GM18870 (cell line): ENCODE results near the gene TRPM4.
A peak's percentile ranks its signal among the peaks of the same experiment; 100 is the strongest.
"Not testable (repeated sequence)": the region's sequence is repeated elsewhere in the genome, so short reads cannot be mapped to it uniquely, and the experiment has no call there.

Source experiments
- ATAC-seq: cut with Tn5 transposase; IDR thresholded peaks from one replicate; pipeline ENCODE4 v1.9.1; 2021; ENCODE audit warnings: moderate library complexity; ENCODE audit not compliant: unreplicated experiment

Gene TRPM4

DNA sequence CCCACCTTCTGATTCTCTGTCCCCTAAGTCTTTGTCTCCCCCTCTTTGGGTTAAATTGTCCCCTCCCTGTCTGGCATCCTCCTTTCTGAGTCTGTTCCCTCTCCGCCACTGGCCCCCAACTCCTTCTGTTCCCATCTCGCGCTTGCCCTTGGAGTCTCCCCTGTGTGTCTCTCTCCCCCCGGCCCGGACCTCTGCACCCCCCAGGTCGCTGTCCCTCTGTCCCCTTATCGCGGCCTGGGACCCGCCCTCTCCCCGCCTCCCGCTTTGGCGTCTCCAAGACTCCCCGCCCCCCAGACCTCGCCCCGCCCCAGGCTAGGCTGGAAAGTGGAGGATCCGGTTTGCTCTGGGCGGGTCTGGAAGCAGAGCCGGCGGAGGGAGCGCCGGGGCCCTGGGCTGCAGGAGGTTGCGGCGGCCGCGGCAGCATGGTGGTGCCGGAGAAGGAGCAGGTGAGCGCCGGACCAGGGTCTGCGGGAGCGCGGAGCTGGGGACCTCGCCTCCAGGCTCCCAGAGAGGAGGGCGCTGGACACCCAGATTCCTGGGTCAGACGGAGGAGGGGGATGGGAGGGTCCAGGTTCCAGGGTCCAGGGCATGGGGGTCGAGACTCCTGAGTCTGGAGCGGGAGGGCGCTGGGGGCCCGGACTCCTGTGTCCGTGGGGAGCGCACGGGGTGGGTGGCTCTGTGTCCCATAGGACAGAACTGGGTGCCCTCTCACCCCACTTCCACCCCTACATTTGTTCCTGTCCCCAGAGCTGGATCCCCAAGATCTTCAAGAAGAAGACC lies at the start of gene TRPM4:
TRPM4 (plus strand) TSS at position 348 of the 780 bp plus-strand sequence; CDS start at position 423, 75 bp downstream.
- ATAC-seq, result no peak

DNA sequence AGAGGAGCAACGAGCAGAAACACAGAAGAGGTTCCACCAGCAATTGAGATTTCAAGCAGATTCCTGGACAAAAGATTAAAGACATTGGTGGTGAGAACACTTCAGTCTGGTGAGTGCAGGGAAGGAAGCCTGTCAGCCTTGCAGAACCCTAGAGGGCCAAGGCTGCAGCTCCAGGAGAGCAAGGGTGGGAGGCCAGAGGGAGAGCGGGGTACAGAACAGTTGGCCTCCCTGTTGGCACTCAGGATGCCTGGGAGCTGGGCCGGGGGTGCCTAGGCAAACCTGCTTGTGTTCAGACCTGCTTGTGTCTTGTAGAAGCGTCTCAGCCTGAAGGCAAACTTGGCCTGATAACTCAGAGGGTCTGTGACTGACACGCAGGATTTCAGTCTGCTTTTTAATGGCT lies 48.5 kb upstream of the TRPM4 start:
- no peak for ATAC-seq

DNA sequence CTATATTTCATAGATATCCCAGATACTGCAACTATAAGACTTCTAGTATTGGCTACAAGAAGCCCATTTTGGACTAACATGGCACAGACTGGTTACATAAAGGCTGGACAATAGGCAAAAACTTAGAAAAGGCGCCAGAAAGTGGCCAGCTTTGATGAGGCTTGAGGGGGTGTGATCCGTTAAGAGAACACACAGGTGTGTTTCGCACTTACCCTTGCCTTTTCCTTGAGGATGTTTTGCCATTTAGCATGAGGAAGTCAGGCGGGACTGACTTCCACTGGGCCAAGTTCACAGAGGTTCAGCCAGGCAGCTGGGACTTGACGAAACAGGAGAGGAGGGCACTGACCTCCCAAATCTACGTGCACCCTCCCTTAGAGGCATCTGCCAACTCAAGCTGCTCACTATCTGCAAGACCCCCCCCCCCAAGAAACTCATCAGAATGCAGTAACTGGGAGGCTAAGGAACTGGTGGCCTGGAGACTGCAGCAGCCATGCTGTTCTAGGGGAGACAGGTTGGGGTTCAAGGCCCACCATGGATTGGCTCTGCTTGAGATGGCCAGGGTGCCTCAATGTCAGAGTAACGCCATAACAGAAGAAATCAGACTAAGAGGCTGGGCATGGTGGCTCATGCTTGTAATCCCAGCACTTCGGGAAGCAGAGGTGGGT lies 47.9 kb upstream of the TRPM4 start:
- no peak for ATAC-seq

DNA sequence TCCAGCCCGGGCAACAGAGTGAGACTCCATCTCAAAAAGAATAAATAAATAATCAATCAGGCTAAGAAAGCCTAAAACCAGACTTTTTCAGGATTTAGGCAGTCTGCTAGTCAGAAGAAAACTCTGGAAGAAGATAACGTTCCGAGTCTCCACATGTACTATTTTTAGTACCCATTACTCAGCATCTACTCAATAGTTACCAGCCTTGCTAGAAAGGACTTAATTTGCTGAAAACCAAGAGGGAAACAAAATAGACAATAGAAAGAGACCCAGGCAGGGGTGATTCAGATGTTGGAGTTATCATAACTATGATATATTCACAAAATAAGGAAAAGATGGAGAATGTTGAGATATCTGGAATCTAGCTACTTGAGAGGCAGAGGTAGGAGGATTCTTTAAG lies 47.0 kb upstream of the TRPM4 start:
- ATAC-seq, result no peak

DNA sequence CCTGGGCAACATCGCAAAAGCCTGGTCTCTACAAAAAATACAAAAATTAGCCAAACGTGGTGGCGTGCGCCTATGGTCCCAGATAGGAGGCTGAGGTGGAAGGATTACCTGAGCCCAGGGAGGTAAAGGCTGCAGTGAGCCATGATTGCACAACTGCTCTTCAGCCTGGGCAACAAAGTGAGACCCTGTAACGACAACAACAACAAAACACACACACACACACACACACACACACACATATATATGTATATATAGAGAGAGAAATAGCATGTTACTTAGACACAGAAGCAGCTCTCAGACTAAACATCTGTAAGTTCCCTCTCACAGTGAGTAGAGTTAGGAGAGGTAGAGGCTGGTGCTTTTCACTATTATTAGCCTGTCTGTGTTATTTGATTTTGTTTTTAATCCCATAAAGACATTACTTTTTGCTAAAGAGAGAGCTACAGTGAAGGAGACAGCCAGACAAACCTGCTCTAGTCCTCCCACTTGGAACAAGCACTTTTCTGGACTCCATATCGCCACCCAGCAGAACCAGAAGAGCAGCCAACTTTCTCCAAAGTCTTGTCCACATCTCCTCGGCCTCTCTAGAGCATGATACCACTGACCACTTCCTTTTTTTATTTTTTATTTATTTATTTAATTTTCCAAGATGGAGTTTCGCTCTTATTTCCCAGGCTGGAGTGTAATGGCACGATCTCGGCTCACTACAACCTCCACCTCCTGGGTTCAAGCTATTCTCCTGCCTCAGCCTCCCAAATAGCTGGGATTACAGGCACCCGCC lies 46.2 kb upstream of the TRPM4 start:
- ATAC-seq, result no peak

DNA sequence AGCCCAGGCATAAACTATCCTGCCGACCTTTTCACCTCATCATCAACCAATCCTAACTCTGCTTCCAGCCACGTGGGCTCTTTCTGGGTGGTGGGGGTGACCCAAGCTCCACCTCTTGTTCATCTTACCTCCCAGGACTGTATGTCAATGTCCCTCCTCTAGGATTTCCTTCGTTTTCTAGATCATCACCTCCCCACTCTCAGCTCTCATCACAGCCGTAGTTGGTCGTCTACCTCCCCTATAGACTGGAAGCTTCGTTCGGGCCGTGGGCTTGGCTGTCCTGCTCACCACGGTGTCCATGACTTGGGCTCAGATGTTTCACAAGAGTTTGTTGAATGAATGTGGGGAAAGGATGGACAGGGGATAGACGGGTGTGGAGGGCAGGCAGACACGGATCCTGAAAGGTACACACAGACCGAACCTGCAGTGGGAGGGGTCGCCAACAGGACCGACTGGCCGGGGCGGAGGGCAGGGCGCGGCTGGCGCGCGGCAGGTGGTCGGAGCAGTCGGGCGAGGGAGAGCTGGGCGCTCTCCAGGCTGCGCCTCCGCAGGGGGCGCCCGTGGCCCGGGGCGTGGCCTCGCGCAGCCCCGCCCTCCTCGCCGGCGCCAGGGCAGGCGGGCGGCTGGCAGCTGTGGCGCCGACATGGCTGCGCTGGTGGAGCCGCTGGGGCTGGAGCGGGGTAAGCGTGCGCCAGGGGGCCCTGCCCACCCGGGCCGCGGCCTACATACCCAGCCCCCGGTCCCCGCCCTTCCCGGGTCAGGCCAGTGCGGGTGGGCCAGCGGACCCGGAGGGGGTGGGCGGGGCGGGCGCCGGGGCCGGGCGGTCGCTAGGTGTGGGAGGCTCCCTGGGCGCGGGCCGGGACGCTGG lies 43.6 kb upstream of the TRPM4 start, which contains the start of gene LIN7B:
LIN7B (plus strand) TSS at position 609 of the 868 bp plus-strand sequence; CDS start at position 644, 35 bp downstream.
- ATAC-seq, result no peak

DNA sequence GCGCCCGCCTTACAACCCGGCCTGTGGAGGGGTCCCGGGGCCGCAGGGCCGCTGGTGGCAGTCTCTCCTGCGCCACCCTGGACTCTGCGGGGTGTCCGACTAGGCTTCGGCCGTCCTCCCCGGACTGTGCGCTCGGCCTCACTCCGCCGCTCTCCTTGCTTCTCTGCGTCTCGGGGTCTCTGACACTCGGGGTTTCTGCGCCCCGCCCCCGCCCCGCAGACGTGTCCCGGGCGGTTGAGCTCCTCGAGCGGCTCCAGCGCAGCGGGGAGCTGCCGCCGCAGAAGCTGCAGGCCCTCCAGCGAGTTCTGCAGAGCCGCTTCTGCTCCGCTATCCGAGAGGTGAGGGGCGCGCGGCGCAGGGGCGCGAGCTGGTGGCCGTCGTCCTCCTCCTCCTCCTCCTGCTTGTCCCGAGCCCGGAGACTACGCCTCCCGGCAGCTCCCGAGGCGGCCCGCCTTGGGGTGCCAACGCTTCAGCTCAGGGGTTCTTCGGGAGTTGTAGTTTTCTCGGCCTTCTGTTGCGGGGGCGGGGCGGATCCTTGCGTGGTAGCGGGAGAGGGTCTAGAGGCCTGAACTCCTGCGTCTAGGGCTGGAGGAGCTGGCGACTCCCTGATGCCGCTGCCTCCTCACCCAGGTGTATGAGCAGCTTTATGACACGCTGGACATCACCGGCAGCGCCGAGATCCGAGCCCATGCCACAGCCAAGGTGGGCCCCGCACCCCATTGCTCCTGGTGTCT lies 42.8 kb upstream of the TRPM4 start:
- ATAC-seq, result no peak

DNA sequence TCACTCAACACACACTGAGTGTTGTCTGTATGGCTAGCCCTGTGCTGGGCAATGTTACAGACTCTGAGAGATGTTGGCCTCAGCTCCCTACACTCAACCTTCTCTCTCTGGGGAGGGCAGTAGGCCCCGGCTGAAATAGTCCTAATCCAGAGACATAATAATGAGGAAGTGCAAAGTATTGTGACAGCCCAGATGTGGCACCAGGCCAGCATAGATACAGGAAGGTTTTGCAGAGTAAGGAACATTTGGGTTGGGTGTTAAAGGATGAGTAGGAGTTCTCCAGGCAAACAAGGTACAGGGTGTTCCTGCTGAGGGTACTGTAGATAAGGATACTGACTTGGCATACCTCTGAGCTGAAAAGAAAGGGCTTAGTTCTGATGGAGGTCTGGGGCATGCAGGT lies 41.0 kb upstream of the TRPM4 start:
- ATAC-seq, result no peak

DNA sequence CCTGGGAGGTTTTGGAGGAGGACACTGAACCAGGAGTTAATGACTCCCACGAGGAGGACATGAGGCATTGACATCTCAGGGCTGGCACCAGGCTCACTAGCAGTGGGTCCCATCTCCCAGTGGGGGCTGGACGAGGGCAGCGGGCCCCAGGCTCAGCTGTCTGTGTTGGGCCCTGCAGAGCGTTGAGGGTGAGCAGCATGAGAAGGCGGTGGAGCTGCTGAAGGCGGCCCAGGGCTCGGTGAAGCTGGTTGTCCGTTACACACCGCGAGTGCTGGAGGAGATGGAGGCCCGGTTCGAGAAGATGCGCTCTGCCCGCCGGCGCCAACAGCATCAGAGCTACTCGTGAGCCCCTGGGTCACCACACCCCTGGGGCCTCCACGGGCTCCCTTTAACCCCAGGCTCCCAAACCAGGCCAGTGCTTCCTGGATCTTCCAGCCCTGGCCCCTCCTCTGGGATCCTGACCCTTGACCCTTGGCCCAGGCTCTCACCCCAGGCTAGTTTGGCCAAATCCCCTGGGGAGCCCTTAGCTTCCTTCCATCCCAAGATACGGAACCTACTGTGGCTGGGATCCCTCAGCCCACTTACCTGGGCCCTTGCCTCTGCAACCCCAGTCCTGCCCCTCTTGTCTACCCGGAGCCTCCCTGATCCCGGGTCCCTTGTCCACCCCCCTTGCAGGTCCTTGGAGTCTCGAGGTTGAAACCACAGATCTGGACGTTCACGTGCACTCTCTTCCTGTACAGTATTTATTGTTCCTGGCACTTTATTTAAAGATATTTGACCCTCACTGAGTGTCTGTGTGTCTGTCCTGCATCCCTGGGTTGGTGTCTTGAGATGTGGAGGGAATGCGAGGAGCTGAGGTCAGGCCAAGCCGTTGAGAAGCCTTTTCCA lies 39.7 kb upstream of the TRPM4 start:
- no peak for ATAC-seq

DNA sequence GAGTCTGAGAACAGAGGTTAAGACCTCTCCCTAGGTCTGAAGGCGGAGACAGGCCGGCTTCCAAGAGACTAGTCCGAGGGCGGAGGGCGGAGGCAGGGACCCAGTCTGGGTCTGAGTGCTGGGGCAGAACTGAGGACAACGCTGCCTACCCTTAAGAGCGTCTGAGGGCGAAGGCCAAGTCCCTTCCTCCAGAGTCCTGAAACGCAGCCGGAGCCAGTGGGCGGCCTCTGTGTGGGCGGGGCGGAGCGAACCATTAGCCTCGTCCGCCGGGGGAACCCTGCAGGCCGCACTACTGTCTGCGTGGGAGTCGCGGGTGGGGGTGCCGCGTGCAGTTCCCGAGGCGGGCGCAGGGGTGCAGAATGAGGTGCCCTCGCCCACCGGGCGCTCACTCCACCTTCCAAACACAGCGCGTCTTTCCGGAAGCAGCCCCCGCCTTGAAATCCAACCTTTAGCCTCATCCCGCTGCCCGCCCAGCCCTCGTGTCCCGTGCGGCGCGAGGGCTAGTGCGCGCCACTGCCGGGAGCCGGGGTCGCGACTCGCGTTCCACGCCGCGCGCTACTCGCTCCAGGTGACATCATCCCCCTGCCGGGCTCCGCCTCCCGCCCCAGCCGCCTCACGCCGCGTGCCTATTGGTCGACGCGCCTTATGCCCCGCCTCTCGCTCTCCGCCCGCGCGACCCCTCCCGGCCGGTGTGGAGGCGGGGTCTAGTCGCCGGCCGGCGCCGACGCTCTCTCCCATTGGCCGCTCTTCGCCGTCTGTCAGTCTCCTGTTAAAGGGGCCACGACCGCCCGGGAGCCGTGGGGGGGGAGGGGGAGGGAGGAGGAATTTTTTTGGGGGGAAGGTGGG lies 38.8 kb upstream of the TRPM4 start, which contains the start of gene C19orf73:
C19orf73 (minus strand) TSS at position 579 of the 846 bp plus-strand sequence; CDS start at position 458, 121 bp downstream.
- ATAC-seq, result peak; percentile 58

DNA sequence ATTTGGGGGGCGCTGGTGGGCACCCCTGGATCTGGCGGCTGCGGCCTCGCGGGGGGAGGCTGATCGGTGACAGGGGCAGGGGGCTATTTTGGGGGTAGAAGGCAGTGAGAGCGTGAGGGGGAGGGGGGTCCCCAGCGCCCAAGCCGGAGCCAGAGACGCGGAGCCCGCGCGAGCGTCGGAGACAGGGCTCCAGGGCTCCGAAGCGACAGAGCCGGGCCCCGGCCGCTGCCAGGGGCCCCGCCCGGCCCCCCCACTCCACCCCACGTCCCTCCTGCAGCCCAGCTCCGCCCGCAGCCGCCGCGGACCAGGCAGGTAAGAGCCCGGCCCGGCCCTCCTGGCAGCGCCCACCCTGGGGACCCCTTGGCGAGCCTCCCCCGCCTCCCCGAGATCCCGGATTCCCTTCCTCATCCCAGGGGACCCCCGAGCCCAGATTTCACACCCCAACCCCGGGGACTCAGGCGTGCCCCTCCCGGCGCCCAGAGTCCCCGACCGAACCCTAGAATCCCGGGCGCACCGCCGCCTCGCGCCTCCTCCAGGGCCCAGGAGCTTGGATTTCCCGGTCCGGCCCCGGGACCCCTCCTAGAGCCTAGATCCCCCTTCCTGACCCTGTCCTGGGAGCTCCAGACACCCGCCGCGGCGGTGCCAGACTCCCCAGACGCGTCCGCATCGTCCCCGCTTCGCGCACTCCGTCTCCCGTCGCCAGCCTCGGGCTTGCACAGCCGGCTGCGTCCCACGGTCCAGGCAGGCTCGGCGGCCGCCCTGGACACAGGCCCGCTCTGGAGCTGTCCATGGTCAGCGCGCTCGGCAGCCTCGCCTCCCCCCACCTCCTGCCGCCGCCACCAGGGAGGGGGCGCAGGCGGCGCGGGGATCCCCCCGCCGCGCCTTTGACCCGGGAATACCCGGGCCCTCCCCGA lies 37.9 kb upstream of the TRPM4 start, which contains the start of gene PPFIA3:
PPFIA3 (plus strand) TSS at position 134 of the 914 bp plus-strand sequence. CDS start 8,330 bp downstream, outside the sequence.
- ATAC-seq, result no peak

DNA sequence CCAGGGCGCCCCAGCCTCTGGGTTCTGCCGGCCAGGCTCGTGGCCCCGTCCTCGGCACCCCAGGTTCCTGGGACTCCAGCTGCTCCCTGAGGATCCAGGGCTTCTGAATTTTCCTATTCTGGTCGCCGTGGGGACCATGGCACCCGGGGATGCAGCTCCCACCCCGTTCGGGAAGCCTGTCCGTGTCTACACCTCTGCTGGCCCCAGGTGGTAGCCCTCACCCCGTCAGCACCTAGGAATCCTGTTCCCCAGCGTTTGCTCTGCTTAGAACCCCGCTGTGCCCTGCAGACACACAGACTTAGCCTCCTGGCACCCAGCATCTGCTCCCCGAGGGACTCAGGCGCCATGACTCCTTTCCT lies 37.3 kb upstream of the TRPM4 start:
- ATAC-seq, result no peak

DNA sequence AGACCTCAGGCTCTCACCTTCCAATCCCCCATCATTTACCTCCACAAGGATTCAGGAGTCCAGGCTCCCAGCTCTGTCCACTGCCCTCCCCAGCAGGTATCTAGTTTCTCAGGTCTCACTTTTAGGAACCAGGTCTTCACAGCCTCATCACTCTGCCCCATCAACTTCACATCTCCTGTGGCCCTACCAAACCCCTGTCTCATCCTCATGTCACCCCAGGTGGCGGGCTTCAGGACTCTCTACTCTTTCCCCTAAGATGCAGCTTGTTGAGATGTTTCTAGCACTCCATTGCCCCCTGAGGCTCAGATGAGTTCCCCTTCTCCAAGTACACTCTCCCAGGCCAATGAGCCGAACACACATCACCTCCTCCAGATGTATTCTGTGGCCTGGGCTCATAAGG lies 36.7 kb upstream of the TRPM4 start:
- ATAC-seq, result no peak

DNA sequence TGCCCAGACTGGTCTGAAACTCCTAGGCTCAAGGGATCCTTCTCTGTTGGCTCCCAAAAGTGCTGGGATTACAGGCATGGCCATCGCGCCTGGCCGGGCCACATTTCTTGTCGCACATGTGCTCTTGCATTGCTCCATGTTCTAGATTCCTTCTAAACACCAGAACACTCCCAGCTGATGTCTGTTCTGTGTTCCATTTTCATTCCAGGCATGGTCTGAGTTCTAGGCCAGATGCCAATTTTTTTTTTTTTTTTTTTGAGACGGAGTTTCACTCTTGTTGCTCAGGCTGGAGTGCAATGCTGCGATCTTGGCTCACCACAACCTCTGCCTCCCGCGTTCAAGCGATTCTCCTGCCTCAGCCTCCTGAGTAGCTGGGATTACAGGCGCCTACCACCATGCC lies 35.8 kb upstream of the TRPM4 start:
- not testable (repeated sequence) for ATAC-seq

DNA sequence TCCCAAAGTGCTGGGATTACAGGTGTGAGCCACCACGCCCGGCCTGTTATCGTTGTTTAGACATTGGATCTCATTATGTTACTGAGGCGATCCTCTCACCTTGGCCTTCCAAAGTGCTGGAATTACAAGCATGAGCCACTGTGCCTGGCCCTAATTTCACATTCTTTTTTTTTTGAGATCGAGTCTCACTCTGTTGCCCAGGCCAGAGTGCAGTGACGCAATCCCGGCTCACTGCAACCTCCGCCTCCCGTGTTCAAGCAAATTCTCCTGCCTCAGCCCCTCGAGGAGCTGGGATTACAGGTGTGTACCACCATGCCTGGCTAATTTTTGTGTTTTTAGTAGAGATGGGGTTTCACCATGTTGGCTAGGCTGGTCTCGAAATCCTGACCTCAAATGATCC lies 34.3 kb upstream of the TRPM4 start:
- not testable (repeated sequence) for ATAC-seq

DNA sequence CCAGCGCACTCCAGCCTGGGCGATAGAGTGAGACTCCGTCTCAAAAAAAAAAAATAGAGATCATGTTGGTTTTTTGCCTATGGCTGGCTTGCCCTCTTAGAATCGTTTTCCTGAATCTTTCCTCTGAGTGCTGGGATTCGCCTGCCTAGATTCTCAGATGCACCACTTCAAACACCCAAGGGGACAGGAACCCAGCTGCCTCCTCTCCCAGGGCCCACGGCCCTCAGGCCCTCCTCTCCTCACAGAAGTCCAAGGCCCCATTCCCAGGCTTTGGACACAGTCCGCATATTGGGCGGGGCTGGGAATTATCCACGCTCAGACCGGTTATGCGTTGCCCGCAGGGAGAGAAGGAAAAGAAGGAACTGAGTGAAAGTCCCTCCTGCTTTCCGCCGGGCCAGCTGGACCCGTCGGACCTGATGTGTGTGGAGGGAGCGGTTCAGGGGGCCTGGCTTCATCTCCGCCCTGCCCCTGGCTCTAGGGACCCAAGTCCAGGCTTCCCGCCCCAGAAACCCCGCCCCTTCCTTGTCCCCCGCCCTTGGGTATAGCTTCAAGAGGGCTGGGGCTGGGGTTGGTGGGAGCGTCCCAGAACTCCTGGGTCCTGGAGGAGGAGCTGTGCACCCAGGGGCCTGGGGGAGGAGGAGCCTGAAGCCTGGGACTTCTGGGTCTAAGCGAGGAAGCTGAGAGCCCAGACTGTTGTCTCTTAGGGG lies 32.4 kb upstream of the TRPM4 start:
- no peak for ATAC-seq
